ENCODE results near the gene TLDC2. TPM values are rescaled to one million over a fixed set of nuclear protein-coding genes. Genes with fewer than 3 reads are reported as not detected.

Gene TLDC2
- total and polyA plus RNA-seq, 5 donors from 2014 or later: 0.32 to 0.57 (median 0.41) TPM; not detected in 1

Other genes with a start within 250 kb of the TLDC2 start
- gene SLA2, start 229.9 kb upstream of the TLDC2 start, total RNA-seq: 39.4 TPM
- 10 to 100 TPM; 11.9 to 17.0 (median 14.7) TPM for gene SLA2, start 229.9 kb upstream of the TLDC2 start, polyA plus RNA-seq
- 26.7 TPM for gene NDRG3, start 130.0 kb upstream of the TLDC2 start, total RNA-seq
- gene NDRG3, start 130.0 kb upstream of the TLDC2 start, polyA plus RNA-seq: 10 to 100 TPM; 46.8 to 57.2 (median 55.1) TPM
- 12.2 TPM for gene DSN1, start 102.4 kb upstream of the TLDC2 start, total RNA-seq
- gene DSN1, start 102.4 kb upstream of the TLDC2 start, polyA plus RNA-seq: 10 to 100 TPM; 11.8 to 17.9 (median 13.8) TPM
- gene SAMHD1, start 75.6 kb downstream of the TLDC2 start, total RNA-seq: 723 TPM
- gene SAMHD1, start 75.6 kb downstream of the TLDC2 start, polyA plus RNA-seq: 100 to 1,000 TPM; 327 to 481 (median 401) TPM
- 32.6 TPM for gene RBL1, start 219.9 kb downstream of the TLDC2 start, total RNA-seq
- 10 to 100 TPM; 11.3 to 23.2 (median 13.3) TPM for gene RBL1, start 219.9 kb downstream of the TLDC2 start, polyA plus RNA-seq

All from CD4-positive, CD25-positive, alpha-beta regulatory T cell (primary cell).